NCI-H146 (cell line): Measurements from ENCODE around the gene MAN2A1.

ENCODE experiments used
- DNase-seq: peaks from one replicate; lab custom pipeline; 2025; lab: John Stamatoyannopoulos, UW

Gene MAN2A1

DNA sequence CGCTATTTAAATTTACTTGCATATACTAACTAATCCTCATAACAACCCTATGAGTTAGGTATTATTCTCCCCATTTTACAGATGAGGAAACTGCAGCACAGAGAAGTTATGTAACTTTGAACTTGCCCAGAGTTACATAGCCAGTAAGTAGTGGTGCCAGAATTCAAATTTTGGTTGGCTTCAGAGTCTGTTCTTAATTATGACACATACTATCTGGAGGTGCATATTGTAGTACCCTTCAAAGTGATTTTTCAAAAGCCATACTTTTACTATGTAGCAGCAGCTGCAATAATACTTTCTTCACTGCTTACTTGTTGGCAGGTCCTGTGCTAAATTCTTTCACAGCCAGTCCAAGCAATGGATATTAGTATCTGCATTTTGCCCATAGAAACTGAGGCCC is 16.4 kb downstream of the MAN2A1 start:
- no peak for DNase-seq

DNA sequence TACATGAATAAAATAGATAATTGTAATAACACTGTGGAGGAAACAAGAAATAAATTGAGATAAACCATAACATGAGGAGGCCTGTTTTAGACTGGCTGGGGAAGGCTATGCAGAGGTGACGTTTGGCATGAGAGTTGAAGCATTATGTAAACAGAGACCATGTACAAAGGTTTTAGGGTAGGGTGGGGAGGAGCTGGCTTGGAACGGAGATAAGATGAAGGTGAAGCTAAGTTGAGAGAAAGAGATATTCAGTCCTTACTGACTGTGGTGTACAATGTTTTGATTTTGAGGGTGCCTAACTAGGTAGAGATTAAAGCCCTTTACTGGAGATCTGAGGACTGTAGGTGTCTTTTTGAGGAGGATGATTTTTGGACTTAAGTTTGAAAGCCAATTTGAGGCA is 17.8 kb downstream of the MAN2A1 start:
- no peak for DNase-seq

DNA sequence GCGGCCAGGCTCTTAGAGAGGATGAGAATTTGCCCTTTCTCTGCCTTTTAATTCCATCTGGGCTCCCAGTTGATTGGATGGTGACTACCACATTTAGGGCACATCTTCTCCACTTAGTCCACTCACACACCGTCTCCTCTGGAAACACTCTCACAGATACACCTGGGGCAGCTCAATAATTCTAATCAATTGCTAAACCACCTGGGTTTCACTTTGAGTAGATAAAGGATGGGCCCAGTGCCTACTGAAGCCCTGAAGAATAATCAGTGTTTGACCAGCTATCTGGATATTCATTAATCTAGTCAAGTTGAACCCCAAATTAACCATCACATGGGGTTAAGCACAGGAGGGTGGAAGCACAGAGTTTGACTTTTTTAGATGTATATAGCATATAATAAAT is 19.1 kb downstream of the MAN2A1 start:
- no peak for DNase-seq

DNA sequence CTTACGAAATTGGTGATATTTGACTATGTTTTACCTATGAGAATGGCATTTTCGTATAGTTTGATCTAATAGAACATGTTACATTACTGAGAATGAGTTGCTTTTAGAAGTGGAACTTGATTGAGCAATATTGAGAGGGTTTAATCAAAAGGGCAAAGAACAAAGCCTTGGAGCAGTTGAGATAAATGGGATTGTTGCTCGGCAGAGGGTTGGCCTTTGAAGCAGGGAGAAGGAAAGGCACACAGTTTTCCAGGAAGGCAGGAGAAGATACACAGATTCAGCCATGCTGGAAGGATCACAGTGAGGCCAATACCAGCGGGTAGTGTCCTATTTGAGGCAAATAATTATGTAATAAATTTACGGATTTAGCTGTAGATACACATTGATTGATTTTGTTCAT is 19.5 kb downstream of the MAN2A1 start:
- DNase-seq = no peak

DNA sequence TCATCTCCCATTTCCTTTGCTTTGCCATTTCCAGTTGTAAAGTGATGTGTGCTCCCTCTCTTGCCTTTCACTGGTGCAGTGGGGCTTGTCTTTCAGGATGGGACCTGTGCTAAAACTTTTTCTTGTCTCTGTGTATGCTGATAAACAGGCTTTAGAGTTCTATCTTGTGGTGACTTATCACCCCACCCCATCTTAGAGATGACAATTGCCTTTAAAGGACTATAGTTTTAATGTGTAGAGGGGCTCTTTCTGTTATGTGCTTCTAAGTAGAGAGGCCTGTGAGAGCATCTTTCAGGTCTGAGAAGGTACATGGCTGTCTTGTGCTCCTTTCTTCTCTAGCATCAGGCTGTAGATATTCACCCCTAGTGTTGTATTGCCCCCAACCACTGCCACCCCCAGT is 21.9 kb downstream of the MAN2A1 start:
- DNase-seq = no peak

DNA sequence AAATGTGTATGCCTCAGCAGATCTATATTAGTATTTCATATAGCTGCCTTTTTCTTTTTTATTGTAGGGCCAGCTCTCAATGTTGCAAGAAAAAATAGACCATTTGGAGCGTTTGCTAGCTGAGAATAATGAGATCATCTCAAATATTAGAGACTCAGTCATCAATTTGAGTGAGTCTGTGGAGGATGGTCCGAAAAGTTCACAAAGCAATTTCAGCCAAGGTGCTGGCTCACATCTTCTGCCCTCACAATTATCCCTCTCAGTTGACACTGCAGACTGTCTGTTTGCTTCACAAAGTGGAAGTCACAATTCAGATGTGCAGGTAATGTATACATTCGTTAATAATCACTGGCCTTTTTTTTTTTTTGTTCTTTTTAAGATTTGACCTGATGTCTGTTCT is 23.7 kb downstream of the MAN2A1 start:
- DNase-seq = no peak

DNA sequence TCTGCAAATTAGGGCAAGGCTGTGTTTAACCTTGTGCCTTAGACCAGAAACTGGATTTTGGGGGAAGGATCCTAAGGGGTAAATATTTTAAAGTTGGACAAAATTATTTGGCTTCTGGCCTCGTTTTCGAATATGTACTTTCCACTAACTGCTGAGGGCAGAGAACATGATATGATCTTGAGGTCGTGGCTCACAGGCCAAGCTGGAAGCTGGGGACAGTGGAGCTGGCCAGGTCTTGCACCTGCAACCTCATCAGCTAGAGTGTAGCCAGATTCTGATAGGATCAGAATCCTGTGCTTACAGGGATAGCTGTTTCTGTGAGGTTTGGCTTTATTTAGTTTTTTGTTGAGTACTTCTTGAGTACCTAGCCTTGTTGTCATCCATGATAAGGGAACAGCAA is 24.9 kb downstream of the MAN2A1 start:
- no peak for DNase-seq

DNA sequence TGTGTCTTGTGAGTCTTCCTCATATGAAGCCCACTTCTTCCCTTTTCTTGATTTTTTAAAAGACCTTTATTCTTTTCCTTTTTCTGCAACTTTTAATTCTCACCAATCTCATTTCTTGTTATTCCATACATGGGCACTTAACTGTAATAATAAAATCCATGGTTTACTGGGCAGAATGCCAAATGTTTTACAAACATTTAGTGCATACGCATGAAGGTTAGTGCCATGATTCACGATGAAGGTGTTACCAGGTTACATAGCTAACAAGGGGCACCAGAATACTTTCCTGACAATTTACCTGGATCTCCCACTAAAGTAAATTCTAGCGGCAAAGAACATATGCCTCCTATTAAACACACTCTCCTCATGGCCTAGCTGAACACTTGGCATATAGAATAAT is 28.5 kb downstream of the MAN2A1 start:
- DNase-seq = no peak

DNA sequence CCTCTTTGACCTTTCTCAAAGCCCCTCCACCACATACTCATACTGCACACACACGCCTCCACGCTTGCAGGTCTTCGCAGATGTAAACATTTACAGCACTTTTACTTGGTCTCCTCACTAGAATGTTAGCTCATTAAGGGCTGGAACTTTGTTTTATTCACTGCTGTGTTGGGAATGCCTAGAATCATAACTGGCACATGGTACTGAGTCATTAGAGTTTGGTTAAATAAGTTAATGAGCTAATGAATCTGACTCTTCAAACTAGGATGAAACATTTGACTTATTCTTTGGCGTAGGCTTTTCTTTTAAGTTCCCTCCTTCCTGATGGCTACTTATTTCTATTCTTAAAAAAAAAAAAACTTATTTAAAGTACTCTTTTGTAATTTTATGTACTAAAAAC is 28.9 kb downstream of the MAN2A1 start:
- DNase-seq = no peak

DNA sequence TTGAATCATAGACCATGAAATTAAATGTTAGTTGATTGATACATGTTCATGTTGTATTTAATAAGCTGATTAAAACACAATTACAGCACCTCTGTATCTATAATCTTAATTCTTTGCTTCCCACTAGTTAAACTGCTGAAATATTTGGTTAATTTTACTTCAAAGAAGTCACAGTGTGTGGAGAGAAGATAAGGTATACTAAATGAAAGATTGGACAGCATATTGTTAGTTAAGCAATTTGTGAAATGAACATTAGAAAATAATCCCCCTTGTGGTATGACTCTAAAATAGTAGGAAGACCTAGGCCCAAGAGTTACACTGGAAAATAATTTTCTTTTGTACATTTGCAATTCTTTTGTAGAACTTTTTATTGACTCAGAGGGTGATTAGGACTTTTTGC is 30.3 kb downstream of the MAN2A1 start:
- DNase-seq = no peak

DNA sequence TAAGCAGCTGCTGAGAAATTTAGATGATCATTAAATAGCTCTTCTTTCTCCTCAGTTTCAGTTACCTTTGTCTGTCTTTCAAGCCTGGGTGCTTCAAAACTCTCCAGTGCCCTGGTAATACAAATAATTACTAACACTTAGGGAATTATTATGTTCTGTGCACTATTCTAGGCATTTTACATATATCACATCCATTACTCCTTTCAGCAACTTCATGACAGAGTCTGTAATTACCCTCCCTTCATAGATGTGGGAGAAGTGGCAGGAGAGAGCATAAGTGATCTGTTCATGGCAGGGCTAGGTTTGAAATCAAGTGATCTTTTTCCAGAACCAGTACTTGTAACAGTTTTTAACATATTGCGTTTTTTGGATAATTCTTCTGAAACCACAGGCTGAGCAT is 32.0 kb downstream of the MAN2A1 start:
- DNase-seq = no peak

DNA sequence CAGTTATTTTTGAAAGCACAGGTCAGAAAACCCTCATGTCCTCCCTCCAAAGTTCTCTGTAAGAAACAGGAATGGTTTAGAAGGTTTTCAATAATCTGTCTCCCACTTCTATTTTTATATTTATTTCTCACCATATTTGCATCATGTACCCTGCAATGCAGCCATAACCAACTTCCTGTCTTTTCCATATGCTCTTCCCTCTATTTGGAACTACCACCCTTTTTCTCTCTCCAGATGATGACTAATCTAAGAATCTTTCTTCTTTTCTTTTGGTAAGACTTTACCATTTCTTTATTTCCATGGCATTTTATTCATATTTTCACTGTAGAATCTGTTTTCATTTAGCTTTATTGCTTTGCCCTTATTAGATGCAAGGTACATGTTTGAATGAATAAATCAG is 33.9 kb downstream of the MAN2A1 start:
- DNase-seq = no peak

DNA sequence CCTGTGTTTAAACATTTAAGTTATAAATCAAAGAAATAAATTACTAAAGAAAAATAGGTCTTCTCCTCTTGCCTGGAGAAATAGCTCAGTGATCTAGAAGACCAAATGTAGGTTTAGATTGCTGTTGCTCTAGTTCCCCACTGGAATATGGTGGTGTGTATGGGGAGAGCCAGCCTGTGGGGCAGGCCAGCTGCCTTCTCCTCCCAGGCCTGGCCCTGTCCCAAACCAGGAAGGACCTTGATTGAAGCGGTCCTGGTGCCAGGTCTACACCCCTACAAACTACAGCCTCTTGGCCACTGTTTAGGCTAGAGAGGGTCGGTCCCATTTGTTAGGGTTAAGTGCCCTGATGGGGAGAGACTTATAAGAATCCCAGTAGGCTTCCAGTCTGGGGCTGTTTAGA is 35.4 kb downstream of the MAN2A1 start:
- DNase-seq = no peak

DNA sequence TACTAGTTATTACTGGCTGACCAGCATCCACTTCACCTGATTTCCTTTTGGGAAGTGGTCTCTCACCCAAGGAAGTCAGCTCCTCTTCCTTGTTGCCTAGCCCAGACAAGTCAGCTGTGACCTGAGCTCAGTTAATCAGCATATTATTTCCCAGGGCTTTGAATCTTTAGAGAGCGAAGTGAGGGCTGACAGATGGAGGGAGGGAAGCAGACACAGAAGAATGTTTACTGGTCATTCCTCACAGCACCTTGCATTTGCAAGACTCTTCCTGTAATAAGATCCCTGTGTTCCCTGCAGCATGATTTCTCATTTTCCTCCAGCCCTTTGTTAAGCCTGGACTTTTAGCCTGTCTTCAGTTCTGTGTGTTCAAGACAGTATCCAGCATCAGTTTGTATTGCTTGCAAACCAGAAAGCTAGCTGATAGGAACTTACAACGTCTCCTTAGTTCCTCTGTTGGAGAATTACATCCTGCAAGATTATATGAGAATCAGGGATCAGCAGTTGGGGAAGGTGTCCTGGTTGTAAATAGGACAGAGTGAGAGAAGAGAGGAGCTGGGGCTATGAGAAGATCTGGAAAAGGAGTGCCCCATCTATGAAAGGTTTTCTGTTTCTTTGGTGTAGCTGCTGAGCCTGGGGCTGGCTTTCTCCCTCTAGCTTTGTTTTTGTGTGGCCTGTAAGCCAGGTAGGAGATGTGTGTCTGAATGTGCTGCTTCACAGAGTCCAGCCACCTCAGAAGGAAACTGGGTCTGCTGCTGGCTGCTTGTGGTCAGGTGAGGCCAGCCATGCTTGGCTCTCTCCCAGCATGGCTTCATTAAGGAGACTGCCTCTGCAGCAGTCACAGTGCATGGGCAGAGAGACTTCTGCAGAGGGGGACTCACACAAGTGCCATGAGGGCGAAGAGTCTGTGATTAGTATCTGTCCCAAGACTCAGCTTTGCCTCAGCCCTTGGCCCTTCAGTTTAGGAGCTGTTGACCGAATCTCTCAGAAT is 50.3 kb downstream of the MAN2A1 start:
- no peak for DNase-seq

DNA sequence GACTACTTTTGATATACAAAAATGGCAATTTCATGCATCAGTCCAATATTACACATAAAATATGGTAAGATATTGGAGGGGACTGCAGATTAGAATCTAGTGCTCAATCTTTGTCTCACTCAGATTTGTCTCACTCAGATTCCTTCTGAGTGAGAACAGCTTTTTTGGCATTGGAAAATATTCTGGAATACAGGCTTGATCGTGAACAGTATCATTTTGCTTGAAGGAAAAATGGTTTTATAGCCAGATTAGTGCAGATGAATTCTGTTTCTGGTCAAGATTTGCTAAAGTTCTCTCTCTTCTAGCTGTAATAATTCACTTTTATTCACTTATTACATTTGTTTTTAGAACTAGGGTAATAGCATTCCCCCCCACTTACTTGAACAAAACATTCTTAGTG is 51.2 kb downstream of the MAN2A1 start:
- DNase-seq = no peak

DNA sequence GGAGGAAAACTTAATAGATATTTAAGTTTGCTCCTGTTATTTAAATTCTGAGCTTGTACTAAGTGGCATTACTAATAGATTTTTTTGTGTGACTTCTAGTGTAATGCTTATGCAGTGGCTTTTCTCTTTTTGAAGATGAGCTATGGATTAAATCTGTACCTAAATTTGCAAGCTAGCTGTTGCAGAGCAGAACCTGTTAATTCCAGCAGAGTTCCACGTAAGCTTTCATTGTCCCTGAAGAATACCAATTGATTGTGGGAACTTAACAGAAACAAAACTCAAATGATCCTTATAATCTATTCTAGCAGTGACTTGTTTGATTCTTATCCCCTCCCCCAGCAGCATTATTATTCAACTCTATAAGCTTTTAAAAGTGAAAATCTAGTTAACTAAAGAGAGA is 51.7 kb downstream of the MAN2A1 start:
- no peak for DNase-seq

DNA sequence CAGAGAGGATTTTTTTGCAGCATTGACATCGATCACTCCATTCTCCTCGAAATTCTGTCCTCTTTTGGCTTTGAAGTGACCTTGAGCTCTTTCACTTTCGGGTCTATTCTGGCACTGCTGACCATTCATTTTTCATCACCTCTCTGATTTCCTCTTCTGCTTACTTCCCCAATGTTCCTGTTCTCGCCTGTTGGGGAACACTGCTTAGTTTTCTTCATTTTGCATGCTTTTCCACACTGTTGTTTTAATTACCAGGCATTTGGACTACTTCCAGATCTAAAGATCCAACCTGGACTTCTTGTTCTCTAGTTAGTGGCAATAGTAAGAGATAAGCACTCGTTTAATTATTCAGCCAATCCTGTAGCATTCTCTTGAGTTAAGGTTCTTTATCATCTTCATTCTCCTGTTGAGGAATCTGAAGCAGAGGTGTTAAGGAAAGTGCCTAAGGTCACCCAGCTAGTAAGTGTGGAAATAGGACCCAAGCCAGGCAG is 53.4 kb downstream of the MAN2A1 start:
- DNase-seq = no peak

DNA sequence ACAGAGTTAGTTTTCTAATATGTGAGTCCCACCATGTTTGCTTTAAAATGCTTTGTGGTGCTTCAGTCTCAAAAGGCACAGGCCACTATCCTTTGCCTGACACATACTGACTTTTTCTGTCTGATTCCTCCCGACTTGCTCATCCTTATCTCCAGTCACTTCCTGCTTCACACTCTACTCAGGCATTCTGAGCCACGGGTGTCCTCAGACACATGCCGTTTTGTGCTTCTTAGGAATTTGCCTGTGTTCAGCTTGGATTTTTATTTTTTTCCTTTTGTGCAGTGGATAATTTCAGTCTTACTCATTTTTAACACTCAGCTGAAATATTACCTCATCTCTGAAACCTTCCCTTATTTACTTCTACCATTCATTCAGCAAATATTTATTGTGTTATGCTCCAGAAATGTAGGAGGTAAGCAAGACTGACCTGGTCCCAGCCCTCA is 54.1 kb downstream of the MAN2A1 start:
- DNase-seq = no peak

DNA sequence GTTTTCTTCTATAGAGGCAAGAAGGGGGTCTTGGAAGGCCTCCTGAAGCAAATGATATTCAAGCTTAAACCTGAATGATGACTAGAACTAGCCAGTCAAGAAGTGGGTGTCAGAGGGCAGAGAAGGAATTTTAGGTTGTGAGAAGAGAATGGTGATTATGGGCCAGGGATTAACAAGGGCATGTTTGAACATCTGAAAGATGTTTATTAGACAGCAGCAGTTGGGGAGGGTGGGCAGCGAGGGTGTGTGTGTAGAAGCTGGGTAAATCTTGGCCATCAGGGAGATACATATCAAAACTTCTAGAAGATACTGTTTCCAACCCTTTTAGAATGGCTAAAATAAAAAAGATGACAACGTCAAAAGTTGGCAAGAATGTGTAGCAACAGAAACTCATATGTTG is 54.5 kb downstream of the MAN2A1 start:
- DNase-seq = no peak

DNA sequence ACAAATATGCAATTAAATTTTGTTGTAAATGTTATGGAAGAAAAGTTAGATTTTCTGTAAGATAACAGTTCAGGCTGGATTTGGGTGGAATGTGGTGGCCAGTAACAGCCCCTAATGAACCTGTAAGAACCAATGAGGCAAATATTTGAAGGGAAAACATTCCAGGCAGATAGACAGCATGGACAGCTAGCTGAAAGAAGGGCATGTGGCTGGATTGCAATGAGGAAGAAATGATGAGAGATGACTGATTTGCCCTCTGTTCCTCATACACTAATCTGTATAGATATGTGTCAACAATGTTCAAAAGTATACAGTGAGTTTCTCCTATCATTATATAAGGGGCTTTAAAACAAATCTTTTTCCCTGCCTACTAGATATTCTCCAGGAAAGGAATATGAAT is 58.8 kb downstream of the MAN2A1 start:
- DNase-seq = no peak

DNA sequence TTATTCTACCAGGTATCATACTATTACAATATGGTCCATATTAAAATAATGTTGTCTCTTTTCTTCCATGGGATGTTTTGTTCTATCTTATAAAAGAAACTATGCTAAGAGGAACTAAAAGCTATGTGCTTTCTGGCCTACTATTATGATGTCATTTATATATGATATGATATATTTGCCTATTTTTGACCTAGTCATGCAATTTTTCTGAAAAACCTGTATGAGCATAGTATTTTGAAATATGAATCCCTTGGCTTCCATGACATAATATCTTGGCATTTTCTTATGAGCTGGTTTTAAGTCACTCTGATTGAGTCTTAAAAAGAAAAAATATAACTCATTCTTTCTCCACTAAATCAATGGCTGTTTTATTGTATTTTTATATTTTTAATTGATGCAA is 60.7 kb downstream of the MAN2A1 start:
- DNase-seq = no peak

DNA sequence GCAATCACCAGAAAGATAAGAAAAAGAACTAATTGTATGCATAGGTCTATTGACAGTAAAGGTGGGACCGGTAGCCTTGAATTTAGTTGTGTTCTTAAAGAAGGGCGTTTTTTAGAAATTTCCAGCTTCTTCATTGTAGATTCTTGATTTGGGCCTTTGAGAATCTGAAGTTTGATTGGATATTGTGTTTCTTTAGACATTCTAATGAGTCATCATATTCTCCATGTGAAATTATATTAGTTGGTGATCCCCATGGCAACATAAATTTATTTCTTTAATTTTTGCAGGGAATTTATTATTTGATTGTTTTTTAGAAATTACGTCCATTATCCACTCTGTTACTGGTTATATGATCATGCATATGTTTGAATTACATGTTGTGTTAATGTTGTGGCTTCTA is 63.6 kb downstream of the MAN2A1 start:
- DNase-seq = no peak

DNA sequence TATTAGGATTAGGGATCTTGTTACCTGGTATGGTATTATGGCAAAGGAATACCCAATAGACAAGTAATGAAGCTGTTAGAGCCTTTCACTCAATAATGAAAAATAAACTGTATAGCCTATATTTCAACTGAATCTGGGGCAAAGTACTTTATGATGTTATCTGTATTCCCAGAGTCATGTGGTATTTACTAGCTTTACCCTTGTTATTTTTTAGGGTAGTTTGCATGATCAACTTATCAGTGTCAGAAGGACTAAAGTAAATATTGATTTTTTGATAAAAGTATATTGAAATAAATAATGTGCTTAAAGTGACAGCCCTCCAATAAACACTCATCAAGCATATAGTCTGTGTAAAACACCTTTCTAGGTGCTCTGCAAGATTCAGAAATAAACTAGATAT is 64.6 kb downstream of the MAN2A1 start:
- no peak for DNase-seq

DNA sequence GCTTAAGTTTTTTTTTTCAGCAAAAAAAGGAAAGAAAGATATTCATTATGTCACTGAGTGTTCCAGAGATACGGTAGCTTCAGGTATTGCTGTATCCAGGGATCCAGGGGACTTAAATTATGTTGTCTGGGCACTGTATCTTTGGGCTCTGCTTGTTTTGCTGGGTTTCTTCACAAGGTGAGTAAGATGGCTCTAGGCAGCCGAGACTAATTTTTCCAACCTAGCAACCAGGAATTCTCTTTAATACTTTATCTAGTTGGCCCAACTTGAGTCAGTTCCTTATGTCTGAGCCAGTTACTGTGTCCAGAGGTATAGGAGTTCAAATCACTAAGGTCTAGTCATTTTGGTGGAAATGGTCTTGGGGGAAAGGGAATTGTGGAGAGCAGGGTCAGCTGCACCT is 66.0 kb downstream of the MAN2A1 start:
- DNase-seq = no peak
